Effector memory CD4-positive, alpha-beta T cell (primary cell): Measurements from ENCODE around the gene C17orf100.
A peak's percentile ranks its signal among the peaks of the same experiment; 100 is the strongest.

ENCODE experiments used
- DNase-seq, 3 donors: peaks; one replicate each; pipeline ENCODE4 v3.0.0-alpha.2; 2020
- H3K27ac ChIP-seq: 2 replicates; pipeline ENCODE4 v1.7.0; 2013; ENCODE audit warnings: mild to moderate bottlenecking, low read length, moderate library complexity; ENCODE audit not compliant: insufficient read depth, poor library complexity, severe bottlenecking
- H3K27me3 ChIP-seq: replicated peaks from 2 replicates; pipeline ENCODE4 v1.7.0; 2013; ENCODE audit warnings: mild to moderate bottlenecking, low read length; ENCODE audit not compliant: insufficient read depth, control insufficient read depth, poor library complexity, severe bottlenecking
- H3K36me3 ChIP-seq: 2 replicates; pipeline ENCODE4 v1.7.0; 2013; ENCODE audit warnings: mild to moderate bottlenecking, low read length, moderate library complexity; ENCODE audit not compliant: control insufficient read depth, insufficient read depth
- H3K4me1 ChIP-seq: 2 replicates; pipeline ENCODE4 v1.7.0; 2013; ENCODE audit warnings: low read length, mild to moderate bottlenecking; ENCODE audit not compliant: control insufficient read depth, insufficient read depth, poor library complexity, severe bottlenecking
- H3K4me3 ChIP-seq: 2 replicates; pipeline ENCODE4 v1.7.0; 2013; ENCODE audit warnings: low read length, low read depth, mild to moderate bottlenecking; ENCODE audit not compliant: insufficient read depth, poor library complexity, severe bottlenecking
- H3K9me3 ChIP-seq: 2 replicates; pipeline ENCODE4 v1.7.0; 2013; ENCODE audit warnings: mild to moderate bottlenecking, low read length, moderate library complexity; ENCODE audit not compliant: control insufficient read depth
- total RNA-seq, 3 donors: gene quantifications; one replicate each; lab custom pipeline; 2026; lab: John Stamatoyannopoulos, UW

C17orf100 gene
- 1.6 to 4.5 (median 4.1) reads per million in 3 donors for total RNA-seq

DNA sequence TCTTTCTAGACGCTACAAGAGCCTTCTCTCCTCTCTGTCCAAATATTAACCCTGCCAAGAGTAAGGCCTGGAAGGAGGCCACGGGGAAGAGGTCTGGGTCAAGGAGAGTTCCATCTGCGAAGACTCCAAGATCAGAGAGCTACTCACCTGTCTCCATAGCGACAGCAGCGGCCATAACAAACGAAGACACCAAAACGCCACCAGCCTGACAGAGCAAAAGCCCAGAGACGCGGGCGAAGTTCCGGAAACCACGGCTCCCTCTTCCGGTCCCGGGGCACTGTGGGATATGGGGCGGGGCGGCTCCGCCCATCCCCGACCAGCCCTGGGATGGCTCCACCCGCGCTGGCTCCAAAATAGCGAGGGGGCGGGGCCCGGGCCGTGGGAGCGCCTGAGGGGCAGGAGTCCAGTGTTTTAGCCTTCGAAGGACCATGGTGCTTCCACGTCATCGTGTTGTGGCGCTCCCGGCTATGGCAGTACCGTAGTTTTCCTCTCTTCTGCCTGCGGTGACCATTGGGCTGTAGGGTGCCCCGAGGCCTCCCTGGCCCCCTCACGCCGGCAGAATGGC lies at the start of gene C17orf100, which contains the start of gene MED31:
Gene C17orf100 (plus strand): TSS at position 409 of the 565 bp plus-strand sequence. CDS start 152 bp downstream, at position 561.
Gene MED31 (minus strand): TSS at position 252 of the 565 bp plus-strand sequence. CDS start 77 bp downstream, at position 175.
- H3K27ac ChIP-seq = peak within 1 kb of the TSS; percentile 100
- H3K4me3 ChIP-seq = peak within 1 kb of the TSS; percentile 67
- H3K27me3 ChIP-seq = no peaks in the 10 kb centered on the region
- H3K4me1 ChIP-seq = peaks cover 15% of the 10 kb centered on the region
- H3K36me3 ChIP-seq = peaks cover 16% of the 10 kb centered on the region
- H3K9me3 ChIP-seq = no peaks in the 10 kb centered on the region
- peak; percentile 91 to 93 (median 92) for DNase-seq

DNA sequence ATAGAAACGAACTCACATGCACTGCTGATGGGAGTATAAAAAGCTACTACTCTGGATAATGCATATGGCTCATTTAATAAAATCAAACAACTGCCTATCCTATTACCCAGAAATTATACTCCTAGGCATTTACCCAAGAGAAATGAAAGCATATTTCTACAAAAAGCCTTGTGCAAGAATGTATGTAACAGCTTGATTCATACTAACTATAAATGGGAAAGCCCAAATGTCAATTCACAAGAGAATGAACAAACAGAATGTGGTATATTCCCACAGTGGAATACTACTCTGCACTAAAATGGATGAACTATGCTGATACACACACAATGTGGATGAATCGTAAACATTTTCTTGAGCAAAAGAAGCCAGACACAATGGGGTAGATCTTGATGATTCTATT lies 49.4 kb upstream of the C17orf100 start:
- Histone ChIP-seq H3K36me3 (peaks cover 12% of the 10 kb centered on the region), H3K9me3 (no peaks in the 10 kb centered on the region), H3K27me3 (no peaks in the 10 kb centered on the region), H3K27ac (no peak overlapping the region), H3K4me3 (no peak overlapping the region), H3K4me1 (no peaks in the 10 kb centered on the region)
- no peak for DNase-seq

DNA sequence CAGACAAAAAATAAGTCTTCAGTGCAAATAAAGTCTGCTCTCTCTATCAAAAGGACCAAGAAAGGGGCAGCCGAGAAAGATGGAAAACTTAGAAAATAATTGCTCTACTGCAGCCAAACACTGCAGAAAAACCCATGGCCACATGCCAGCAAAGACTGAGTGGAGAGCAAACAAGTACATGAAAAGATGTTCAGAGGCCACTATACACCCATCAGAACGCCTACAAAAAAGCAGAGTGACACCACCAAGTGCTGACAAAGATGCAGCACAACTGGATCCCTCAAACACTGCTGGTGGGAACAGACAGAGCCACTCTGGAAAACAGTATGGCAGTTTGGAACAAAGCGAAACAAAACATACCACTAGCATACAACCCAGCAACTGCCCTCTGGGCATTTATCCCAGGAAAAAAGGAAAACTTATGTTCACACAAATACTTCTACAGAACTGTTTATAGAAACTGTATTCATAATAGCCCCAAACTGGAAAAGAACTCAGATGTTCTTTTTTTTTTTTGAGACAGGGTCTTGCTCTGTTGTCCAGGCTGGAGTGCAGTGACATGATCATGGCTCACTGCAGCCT lies 47.7 kb upstream of the C17orf100 start:
- Histone ChIP-seq H3K36me3 (peaks cover 20% of the 10 kb centered on the region), H3K4me1 (no peaks in the 10 kb centered on the region), H3K4me3 (no peak overlapping the region), H3K27ac (no peak overlapping the region), H3K27me3 (no peaks in the 10 kb centered on the region), H3K9me3 (no peaks in the 10 kb centered on the region)
- DNase-seq = no peak

DNA sequence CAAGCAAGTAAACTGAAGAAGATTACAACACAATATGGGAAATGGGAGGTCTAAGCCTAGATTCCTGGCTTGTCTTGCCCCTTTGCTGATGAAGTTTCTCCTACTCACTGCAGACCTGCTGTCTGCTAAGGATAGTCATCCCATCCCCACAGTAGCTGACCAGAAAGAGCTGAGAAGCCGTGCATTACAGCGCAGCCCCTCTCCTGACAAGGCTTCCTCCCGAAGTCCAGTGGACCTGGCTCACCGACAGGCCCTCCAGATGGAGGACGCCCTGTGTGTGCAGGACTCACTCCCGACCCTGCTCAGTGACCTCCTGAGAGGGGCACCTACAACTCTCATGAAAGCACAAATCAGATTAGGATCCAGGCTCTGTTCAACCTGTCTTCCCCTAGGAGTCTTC lies 46.4 kb upstream of the C17orf100 start:
- no peak overlapping the region for H3K4me3 ChIP-seq
- peaks cover 28% of the 10 kb centered on the region for H3K36me3 ChIP-seq
- no peak overlapping the region for H3K27ac ChIP-seq
- no peaks in the 10 kb centered on the region for H3K27me3 ChIP-seq
- DNase-seq = no peak
- H3K4me1 ChIP-seq = no peaks in the 10 kb centered on the region
- no peaks in the 10 kb centered on the region for H3K9me3 ChIP-seq

DNA sequence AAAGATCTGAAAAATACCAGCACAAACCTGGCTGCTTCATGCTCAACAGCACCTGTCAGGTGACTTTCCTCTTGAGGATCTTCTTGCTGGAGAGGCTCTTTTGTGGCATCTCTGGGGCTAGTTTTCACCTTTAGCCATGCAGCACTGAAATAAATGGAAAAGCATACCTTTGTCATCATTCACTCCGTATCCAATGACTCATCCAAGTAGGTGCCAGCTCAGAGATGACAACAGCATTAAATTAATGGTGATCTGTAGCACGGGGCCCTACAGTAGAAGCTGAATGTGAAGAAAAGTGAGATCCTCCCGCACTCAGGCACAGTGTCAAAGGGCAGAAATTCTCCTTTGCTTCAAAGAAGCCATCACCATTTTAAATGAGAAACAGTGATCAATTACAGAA lies 43.2 kb upstream of the C17orf100 start:
- H3K4me1 ChIP-seq = no peaks in the 10 kb centered on the region
- no peak for DNase-seq
- H3K9me3 ChIP-seq = no peaks in the 10 kb centered on the region
- no peak overlapping the region for H3K27ac ChIP-seq
- no peaks in the 10 kb centered on the region for H3K27me3 ChIP-seq
- H3K36me3 ChIP-seq = peaks cover 29% of the 10 kb centered on the region
- H3K4me3 ChIP-seq = no peak overlapping the region

DNA sequence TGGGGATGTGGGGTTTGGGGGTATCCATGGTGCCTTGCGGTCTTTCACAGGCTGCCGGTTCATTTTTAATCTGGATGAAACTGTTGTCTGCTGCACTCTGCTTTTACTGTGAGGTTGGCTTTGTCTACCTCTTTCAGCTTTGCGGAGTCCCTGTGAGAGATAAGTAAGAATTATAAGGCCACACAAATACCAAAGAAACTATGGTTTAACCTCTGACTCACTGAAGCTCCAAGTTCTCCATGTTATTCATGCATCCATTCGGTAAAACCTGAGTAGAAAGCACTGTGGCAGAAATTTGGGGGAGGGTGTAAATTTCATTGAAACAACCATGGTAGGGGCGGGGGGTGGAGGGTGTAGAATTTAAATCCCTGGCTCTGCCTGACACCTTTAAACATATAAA lies 41.6 kb upstream of the C17orf100 start:
- Histone ChIP-seq H3K27me3 (no peaks in the 10 kb centered on the region), H3K4me3 (no peak overlapping the region), H3K36me3 (peaks cover 29% of the 10 kb centered on the region), H3K9me3 (no peaks in the 10 kb centered on the region), H3K4me1 (no peaks in the 10 kb centered on the region), H3K27ac (no peak overlapping the region)
- no peak for DNase-seq

DNA sequence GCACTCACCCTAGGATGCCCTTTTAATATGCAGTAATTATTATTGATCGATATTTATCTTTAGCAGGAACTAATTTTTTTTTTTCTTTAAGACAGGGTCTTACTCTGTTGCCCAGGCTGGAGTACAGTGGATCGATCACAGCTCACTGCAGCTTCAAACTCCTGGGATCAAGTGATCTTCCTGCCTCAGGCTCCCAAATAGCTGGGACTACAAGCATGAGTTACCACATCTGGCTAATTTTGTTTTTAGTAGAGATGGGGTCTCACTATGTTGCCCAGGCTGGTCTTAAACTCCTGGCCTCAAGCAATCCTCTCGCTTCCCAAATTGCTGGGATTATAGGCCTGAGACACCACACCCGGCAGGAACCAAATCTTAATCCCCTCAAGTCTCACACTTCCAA lies 40.3 kb upstream of the C17orf100 start:
- H3K4me1 ChIP-seq = no peaks in the 10 kb centered on the region
- no peaks in the 10 kb centered on the region for H3K27me3 ChIP-seq
- peaks cover 26% of the 10 kb centered on the region for H3K36me3 ChIP-seq
- H3K4me3 ChIP-seq = no peak overlapping the region
- H3K9me3 ChIP-seq = no peaks in the 10 kb centered on the region
- no peak overlapping the region for H3K27ac ChIP-seq
- no peak for DNase-seq

DNA sequence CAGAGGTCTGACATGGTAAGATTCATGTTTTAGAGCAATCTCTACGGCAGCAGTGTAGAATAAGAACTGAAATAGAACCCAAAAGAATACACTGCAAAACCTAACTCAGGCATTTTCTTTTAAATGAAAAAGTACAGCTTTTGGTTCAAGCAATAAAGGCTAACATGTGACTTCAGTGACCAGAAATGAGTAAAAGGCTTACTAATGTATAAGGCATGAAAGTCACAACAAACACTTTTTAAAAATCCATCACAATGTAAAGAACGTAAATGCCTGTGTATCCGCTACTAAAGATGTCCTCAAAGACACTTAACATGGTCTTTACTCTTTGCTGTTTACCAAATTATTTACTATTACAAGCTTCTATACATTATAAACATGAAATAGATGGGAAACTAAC lies 27.6 kb upstream of the C17orf100 start:
- H3K27ac ChIP-seq = no peak overlapping the region
- no peaks in the 10 kb centered on the region for H3K9me3 ChIP-seq
- H3K4me3 ChIP-seq = no peak overlapping the region
- no peak for DNase-seq
- no peaks in the 10 kb centered on the region for H3K27me3 ChIP-seq
- H3K36me3 ChIP-seq = peaks cover 23% of the 10 kb centered on the region
- no peaks in the 10 kb centered on the region for H3K4me1 ChIP-seq

DNA sequence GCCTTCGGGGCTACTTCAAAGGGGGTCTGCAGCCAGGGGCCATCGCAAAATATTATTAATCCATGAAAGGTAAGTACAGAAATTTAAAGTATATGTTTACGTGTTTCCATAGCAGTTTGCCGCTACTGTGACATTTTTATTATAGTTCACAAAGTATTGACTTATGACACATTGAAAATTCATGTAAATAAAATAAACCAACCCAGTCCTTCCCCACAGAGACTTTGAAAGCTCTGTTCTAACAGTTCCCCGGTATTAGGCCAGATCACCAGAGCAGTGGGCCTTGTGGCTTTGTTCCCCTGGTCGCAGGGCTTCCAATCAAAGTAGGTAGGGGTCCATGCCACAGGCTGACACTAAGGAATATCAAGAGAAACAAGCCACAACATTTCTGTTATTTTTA lies 24.9 kb upstream of the C17orf100 start:
- Histone ChIP-seq H3K4me1 (no peaks in the 10 kb centered on the region), H3K27ac (no peak overlapping the region), H3K9me3 (no peaks in the 10 kb centered on the region), H3K4me3 (no peak overlapping the region), H3K27me3 (no peaks in the 10 kb centered on the region), H3K36me3 (peaks cover 24% of the 10 kb centered on the region)
- no peak for DNase-seq

DNA sequence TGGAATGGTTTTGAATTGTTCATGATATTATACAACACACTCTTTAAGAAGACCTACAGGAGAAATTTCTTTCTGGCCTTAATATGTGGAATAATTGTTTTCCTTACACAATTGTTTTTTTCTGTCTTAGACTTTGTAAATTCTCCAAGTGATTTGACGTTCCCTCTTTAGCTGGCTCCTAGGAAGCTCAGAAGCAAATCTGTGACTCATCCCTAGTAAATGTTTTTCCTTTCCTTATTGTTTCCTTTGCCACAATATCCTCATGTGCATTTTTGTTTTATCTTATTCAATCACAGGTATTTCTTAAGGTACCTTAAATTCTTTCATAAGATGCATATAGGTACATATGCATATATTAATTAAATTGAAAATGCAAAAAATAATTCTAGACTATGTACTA lies 24.5 kb upstream of the C17orf100 start:
- DNase-seq = no peak
- H3K9me3 ChIP-seq = no peaks in the 10 kb centered on the region

More for the DNA sequence above, 24.5 kb upstream of the C17orf100 start:
- peaks cover 22% of the 10 kb centered on the region for H3K36me3 ChIP-seq
- no peak overlapping the region for H3K27ac ChIP-seq
- no peak overlapping the region for H3K4me3 ChIP-seq
- no peaks in the 10 kb centered on the region for H3K4me1 ChIP-seq
- H3K27me3 ChIP-seq = no peaks in the 10 kb centered on the region
